ENCODE data around the gene CDC5L.

Gene CDC5L

GRCh38 chr6:44388887-44389286 lies 1.4 kb downstream of the CDC5L start:
- H3K4me2 ChIP-seq (ENCODE audit: low read length): peak overlapping the region; percentile 98
- no peaks in the 10 kb centered on the region for H3F3A ChIP-seq (ENCODE audit: insufficient read depth, low read length)
- H3K27ac ChIP-seq (ENCODE audit: low read depth, low read length, poor library complexity, severe bottlenecking): no peak overlapping the region
- H3K9me2 ChIP-seq (ENCODE audit: low read depth, low read length): no peaks in the 10 kb centered on the region
- H3K27me3 ChIP-seq (ENCODE audit: insufficient read depth, low read length): no peaks in the 10 kb centered on the region
- H3K4me3 ChIP-seq (ENCODE audit: low read depth, low read length, poor library complexity, severe bottlenecking): peak overlapping the region; percentile 79
- H3K79me2 ChIP-seq (ENCODE audit: insufficient read depth, low read length): peaks cover 26% of the 10 kb centered on the region
- no peak overlapping the region for H2AFZ ChIP-seq (ENCODE audit: low read length)
- no peaks in the 10 kb centered on the region for H4K20me1 ChIP-seq (ENCODE audit: insufficient read depth, low read length)
- peak overlapping the region; percentile 82 for H3K9ac ChIP-seq (ENCODE audit: low read length)
- H3K9me3 ChIP-seq (ENCODE audit: low read length): no peaks in the 10 kb centered on the region
- TF ChIP-seq CTCF (IDR thresholded peaks at IDR 0.05; ENCODE audit: low read length): no peak
- no peak for TF ChIP-seq EZH2 (IDR thresholded peaks at IDR 0.05; ENCODE audit: borderline replicate concordance, low read length)
- peaks cover 36% of the 10 kb centered on the region for H3K36me3 ChIP-seq (ENCODE audit: insufficient read depth, low read length)
- peaks cover 27% of the 10 kb centered on the region for H3K4me1 ChIP-seq (ENCODE audit: insufficient read depth, low read length, severe bottlenecking)

GRCh38 chr6:44390158-44390683 lies 2.7 kb downstream of the CDC5L start:
- Histone ChIP-seq H3K27ac (ENCODE audit: low read depth, low read length, poor library complexity, severe bottlenecking) (no peak overlapping the region), H4K20me1 (ENCODE audit: insufficient read depth, low read length) (no peaks in the 10 kb centered on the region), H3F3A (ENCODE audit: insufficient read depth, low read length) (no peaks in the 10 kb centered on the region), H3K79me2 (ENCODE audit: insufficient read depth, low read length) (peaks cover 26% of the 10 kb centered on the region), H3K4me1 (ENCODE audit: insufficient read depth, low read length, severe bottlenecking) (peaks cover 27% of the 10 kb centered on the region), H3K4me3 (ENCODE audit: low read depth, low read length, poor library complexity, severe bottlenecking) (no peak overlapping the region), H3K9me3 (ENCODE audit: low read length) (no peaks in the 10 kb centered on the region), H3K9ac (ENCODE audit: low read length) (no peak overlapping the region), H3K9me2 (ENCODE audit: low read depth, low read length) (no peaks in the 10 kb centered on the region), H3K36me3 (ENCODE audit: insufficient read depth, low read length) (peaks cover 48% of the 10 kb centered on the region), H2AFZ (ENCODE audit: low read length) (no peak overlapping the region), H3K4me2 (ENCODE audit: low read length) (no peak overlapping the region), H3K27me3 (ENCODE audit: insufficient read depth, low read length) (no peaks in the 10 kb centered on the region)
- TF ChIP-seq EZH2 (IDR thresholded peaks at IDR 0.05; ENCODE audit: borderline replicate concordance, low read length): no peak
- TF ChIP-seq CTCF (IDR thresholded peaks at IDR 0.05; ENCODE audit: low read length): no peak

- Histone ChIP-seq H3K36me3 (ENCODE audit: insufficient read depth, low read length) (peaks cover 90% of the 10 kb centered on the region), H3K9me3 (ENCODE audit: low read length) (no peaks in the 10 kb centered on the region), H3K9ac (ENCODE audit: low read length) (no peak overlapping the region), H3K27me3 (ENCODE audit: insufficient read depth, low read length) (no peaks in the 10 kb centered on the region), H3F3A (ENCODE audit: insufficient read depth, low read length) (no peaks in the 10 kb centered on the region), H3K9me2 (ENCODE audit: low read depth, low read length) (no peaks in the 10 kb centered on the region), H3K4me3 (ENCODE audit: low read depth, low read length, poor library complexity, severe bottlenecking) (no peak overlapping the region), H3K4me2 (ENCODE audit: low read length) (no peak overlapping the region), H3K4me1 (ENCODE audit: insufficient read depth, low read length, severe bottlenecking) (no peaks in the 10 kb centered on the region), H2AFZ (ENCODE audit: low read length) (no peak overlapping the region), H3K79me2 (ENCODE audit: insufficient read depth, low read length) (peaks cover 1% of the 10 kb centered on the region), H3K27ac (ENCODE audit: low read depth, low read length, poor library complexity, severe bottlenecking) (no peak overlapping the region), H4K20me1 (ENCODE audit: insufficient read depth, low read length) (no peaks in the 10 kb centered on the region)
- no peak for TF ChIP-seq CTCF (IDR thresholded peaks at IDR 0.05; ENCODE audit: low read length)
- TF ChIP-seq EZH2 (IDR thresholded peaks at IDR 0.05; ENCODE audit: borderline replicate concordance, low read length): no peak
Observed at GRCh38 chr6:44395501-44395900, 8.0 kb downstream of the CDC5L start.

Data from OCI-LY1 (cell line).